GM12801 (cell line): ENCODE data around the gene ZNF273.

ENCODE experiments used
- CTCF ChIP-seq: IDR thresholded peaks from one replicate; pipeline ENCODE4 v1.5.1; 2011; ENCODE audit warnings: control low read depth; ENCODE audit not compliant: insufficient read length; ENCODE audit errors: extremely low read depth

Gene ZNF273

DNA sequence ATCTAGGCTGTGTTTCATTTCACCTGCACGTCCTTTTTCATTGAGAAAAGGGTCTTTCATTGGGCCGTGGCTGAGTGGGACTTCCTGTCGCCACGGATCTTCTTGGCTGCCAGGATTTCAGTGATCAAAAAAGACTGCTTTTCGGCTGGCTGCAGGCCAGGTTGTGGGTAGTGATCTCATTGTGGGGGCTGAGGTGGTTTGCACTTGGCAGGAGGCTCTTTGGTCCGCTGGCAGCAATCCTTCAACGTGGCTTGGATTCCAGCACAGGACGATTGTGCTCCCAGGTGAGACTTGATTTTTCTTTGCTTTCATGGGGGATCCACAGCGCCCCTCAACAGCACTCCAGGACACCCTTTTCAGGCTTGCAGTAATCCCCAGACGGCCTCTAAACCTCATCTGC lies 29.0 kb upstream of the ZNF273 start:
- TF ChIP-seq CTCF = no peak

DNA sequence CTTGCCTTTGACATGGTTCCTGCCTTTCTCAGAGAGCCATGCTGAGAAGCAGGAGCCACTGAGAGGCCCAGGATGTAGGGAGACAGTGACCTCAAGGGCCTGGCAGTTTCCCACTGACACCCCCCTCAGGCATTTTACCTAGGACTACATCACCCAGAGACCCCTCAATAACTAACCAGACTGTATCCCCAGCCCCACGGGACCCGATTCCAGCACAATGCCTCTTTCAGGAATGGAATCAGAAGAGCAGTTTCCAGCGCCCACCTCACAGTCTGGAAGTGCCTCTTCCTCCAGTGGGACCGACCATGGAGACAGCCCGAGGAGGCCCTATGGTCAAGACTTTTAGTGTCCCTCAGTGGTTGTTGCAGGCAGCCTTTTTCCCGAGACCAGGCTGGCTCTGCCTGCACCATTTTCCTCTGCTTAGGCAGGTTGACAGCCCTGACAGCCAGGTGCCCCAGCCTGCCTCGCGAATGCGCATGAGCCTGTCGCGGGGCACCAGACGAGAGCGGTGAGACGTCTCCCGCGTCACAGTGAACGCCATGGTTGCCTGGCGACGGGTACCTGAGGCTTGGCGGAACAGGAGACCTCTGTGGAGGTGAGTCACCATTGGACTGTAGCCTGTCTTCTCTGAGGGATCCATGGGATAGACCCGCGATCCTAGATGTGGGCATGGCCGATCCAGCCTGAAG lies 28.4 kb upstream of the ZNF273 start:
- TF ChIP-seq CTCF = no peak

GRCh38 chr7:64875258-64875657 lies 27.8 kb upstream of the ZNF273 start:
- TF ChIP-seq CTCF = no peak

DNA sequence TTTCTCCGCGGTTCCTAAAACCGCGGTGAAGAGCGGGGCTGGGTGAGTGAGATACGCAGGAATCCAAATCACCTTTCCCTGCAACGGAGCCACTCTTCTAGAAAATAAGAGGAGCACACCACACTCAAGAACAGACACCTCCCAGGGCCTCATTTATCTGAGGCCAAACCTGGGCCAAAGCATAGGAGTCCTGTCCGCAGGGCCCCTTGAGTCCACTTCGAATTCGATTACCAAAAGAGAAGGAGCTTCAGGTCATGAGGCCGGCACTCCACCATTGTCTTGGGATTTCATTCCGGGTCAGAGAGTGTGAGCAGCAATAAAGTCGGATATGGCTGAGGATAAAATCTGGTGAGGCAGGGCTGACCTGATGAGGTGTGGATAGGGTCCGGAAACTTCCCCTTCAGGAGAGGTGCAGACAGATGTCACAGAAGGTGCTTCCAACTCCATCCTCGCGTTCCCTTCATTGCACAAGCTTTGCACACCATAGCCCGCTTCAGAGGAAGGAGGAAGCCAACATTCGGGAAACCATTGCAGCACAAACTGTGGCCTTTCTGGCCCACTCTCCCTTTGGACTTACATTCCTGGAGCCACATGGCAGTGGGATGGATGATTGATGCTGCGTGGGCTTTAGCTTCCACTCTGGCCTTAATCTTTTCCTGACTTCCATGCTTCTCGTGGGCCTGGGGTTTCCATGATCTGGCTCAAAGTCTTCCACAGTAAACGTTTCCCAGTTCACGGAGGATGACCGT lies 27.2 kb upstream of the ZNF273 start:
- no peak for TF ChIP-seq CTCF

GRCh38 chr7:64876792-64877713 lies 26.0 kb upstream of the ZNF273 start:
- no peak for TF ChIP-seq CTCF

GRCh38 chr7:64877714-64878610 lies 25.1 kb upstream of the ZNF273 start:
- TF ChIP-seq CTCF = no peak
